D721Med (cell line): ENCODE data around the gene POU2F1.
A peak's percentile ranks its signal among the peaks of the same experiment; 100 is the strongest.

Source experiments
- DNase-seq: peaks from one replicate; pipeline ENCODE4 v3.0.0; 2011; ENCODE audit warnings: low spot score; ENCODE audit not compliant: insufficient read length
- FAIRE-seq: peaks from 2 replicates; lab custom pipeline; 2011; peaks lifted over from hg19 to GRCh38; lab: Jason Lieb, UNC
- TF ChIP-seq, protein P1 (sequence below): IDR thresholded peaks from 2 replicates; pipeline ENCODE4 v1.5.1; 2012; ENCODE audit warnings: mild to moderate bottlenecking, control low read depth; ENCODE audit not compliant: insufficient read depth; ENCODE audit errors: missing control alignments

POU2F1 gene

DNA sequence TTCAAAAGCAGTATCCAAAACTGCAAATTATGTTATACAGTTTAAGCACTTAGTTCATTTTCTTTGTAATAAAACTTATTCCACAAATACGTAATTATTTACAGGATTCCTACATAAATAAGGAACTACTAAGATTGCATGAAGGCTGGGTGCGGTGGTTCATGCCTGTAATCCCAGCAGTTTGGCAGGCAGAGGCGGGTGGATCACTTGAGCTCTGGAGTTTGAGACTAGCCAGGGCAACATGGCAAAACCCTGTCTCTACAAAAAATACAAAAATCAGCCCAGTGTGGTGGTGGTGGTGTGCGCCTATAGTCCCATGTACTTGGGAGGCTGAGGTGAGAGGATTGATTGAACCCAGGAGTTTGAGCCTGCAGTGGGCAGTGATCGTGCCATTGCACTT, 69.3 kb downstream of the POU2F1 start:
- DNase-seq (no peak), FAIRE-seq (no peak)
- TF ChIP-seq, protein P1, sequence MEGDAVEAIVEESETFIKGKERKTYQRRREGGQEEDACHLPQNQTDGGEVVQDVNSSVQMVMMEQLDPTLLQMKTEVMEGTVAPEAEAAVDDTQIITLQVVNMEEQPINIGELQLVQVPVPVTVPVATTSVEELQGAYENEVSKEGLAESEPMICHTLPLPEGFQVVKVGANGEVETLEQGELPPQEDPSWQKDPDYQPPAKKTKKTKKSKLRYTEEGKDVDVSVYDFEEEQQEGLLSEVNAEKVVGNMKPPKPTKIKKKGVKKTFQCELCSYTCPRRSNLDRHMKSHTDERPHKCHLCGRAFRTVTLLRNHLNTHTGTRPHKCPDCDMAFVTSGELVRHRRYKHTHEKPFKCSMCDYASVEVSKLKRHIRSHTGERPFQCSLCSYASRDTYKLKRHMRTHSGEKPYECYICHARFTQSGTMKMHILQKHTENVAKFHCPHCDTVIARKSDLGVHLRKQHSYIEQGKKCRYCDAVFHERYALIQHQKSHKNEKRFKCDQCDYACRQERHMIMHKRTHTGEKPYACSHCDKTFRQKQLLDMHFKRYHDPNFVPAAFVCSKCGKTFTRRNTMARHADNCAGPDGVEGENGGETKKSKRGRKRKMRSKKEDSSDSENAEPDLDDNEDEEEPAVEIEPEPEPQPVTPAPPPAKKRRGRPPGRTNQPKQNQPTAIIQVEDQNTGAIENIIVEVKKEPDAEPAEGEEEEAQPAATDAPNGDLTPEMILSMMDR, result no peak

DNA sequence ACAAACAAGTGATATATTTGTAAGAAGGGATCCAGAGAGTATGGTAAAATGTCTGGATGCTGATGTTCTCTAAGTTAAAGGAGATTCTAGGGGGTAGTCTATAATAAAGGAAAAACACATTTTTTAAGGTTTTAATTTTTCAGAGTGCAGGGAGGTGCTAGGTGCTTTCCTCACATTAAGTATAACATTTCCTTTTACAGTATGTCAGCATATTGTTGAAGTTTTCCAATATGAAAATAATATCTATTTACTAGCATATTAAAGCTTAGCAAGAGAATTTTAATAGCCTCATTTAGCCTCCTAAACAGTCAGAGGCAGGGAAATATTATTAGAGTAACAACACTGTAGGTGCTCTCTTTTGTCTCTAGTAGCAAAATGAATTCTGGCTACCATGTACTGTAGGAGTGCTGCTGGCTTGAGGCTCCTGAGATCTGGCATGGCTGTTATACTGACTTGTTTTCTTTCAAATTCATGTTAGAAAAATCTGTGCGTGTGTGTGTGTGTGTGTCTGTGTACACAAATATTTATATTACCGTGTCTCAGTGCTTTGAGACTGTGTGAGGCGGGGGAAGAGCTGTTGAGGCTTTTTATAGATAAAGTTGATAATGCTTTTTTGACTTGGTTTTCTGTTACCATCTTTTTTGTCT, 71.0 kb downstream of the POU2F1 start:
- no peak for FAIRE-seq
- TF ChIP-seq, protein P1, result no peak
- DNase-seq, result no peak

DNA sequence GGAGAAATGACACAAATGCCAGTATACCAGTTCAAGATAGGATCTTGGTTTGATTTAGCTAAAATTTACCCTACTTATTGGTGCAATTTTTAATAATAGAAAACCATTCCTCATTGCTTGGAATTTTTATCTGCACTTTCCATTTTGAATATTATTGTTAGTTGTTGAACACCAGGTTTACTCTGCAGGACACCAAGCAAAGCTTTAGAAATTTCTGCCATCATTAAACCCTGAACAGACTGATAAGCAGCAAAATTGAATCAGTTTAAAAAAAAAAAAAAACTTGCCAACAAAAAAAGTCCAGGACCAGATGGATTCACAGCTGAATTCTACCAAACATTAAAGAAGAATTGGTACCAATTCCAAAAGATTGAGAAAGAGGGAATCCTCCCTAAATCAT, 71.5 kb downstream of the POU2F1 start:
- no peak for DNase-seq
- TF ChIP-seq, protein P1, result no peak
- no peak for FAIRE-seq

DNA sequence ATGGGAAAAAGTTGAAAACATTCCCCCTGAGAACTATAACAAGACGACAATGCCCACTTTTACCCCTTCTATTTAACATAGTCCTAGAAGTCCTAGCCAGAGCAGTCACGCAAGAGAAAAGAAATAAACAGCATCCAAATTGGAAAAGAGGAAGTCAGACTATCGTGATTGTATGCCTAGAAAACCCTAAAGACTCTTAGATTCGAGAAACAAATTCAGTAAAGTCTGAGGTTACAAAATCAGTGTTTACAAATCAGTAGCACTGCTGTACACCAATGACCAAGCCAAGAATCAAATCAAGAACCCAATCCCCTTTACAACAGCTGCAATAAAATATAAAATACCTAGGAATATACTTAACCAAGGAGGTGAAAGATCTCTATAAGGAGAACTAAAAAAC, 72.4 kb downstream of the POU2F1 start:
- DNase-seq (no peak), FAIRE-seq (no peak)
- TF ChIP-seq, protein P1, result no peak

DNA sequence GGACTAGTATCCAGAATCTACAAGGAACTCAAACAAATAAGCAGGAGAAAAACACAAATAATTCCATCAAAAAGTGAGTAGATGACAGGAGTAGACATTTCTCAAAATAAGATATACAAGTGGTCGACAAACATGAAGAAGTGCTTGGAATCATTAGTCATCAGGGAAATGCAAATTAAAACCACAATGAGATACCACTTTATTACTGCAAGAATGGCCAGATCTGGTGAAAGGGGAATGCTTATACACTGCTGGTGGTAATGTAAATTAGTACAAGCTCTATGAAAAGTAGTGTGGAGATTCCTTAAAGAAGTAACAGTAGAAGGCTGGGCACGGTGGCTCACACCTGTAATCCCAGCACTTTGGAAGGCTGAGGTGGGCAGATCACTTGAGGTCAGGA, 73.8 kb downstream of the POU2F1 start:
- TF ChIP-seq, protein P1, result no peak
- DNase-seq (no peak), FAIRE-seq (no peak)

DNA sequence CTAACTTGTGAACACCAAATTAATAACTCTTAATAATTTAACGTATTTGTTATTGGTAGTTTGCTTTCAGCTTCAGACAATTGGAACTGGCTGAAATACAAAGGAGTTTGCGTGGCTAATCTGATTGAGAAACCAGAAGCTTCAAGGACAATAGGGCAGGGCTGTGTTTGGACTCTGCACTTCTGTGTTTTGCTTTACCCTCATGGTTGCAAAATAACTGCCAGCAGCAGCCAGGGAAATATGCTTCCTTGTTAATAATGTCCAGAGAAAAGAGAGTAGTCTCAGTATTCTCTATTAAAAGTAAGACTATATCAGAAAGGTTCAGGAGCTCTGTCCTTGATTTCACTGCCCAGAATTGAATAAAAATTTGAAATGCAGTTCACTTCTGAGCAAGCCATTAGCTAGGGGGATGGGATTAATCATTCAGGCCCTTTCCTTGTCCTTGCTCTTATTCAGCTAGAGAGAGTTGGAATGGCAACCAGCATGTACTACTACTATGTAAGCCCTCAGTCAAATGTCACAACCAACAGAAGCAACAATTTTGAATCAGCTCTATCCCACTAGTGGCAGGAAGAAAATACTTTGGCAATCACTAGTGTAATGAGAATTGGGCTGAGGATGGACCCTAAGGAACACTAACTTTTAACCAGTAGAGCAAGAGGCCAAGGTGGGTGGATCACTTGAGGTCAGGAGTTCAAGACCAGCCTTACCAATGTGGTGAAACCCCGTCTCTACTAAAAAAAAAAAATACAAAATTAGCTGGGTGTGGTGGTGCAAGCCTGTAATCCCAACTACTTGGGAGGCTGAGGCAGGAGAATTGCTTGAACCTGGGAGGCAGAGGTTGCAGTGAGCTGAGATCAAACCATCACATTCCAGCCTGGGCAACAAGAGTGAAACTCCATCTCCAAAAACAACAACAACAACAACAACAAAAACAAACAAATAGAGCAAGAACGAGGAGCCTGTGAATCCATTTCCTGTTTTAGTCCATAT, 76.8 kb downstream of the POU2F1 start:
- FAIRE-seq, result peak; percentile 35
- DNase-seq, result no peak
- TF ChIP-seq, protein P1, result no peak
